Measurements from ENCODE around the gene CMTM8. TPM values are rescaled to one million over a fixed set of nuclear protein-coding genes. Genes with fewer than 3 reads are reported as not detected.
"Not testable (repeated sequence)": the region's sequence is repeated elsewhere in the genome, so short reads cannot be mapped to it uniquely, and the experiment has no call there.

Gene CMTM8
- total and polyA plus RNA-seq, 2 of the 8 experiments (the other 6 are each of a cell fraction or from before 2014, with no cell fraction given): 10.5 to 22.4 TPM

- TF ChIP-seq KDM4A (IDR thresholded peaks at IDR 0.05; ENCODE audit: low read depth, low read length, severe bottlenecking) (no peak), POLR2AphosphoS5 (IDR thresholded peaks at IDR 0.05; ENCODE audit: low read depth, low read length) (no peak)
Observed at GRCh38 chr3:32226875-32227500, 11.5 kb upstream of the CMTM8 start (continued).

DNA sequence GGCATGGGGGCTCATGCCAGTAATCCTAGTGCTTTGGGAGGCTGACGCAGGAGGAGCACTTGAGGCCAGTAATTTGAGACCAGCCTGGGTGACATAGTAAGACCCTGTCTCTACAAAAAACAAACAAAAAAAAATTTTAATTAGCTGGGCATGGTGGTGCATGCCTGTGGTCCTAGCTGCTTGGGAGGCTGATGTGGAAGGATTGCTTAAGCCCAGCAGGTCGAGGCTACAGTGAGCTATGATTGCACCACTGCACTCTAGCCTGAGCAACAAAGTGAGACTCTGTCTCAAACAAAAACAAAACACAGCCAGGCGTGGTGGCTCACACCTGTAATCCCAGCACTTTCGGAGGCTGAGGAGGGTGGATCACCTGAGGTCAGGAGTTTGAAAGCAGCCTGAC lies 9.7 kb upstream of the CMTM8 start:
- H2BK120ac ChIP-seq (replicated peaks; ENCODE audit: low read depth, low read length); H3K27me3 ChIP-seq (replicated peaks in 1 of 4; ENCODE audit: control insufficient read depth in 3 of 4, extremely low read depth in 1 of 4, insufficient read depth in 3 of 4, low read length in 3 of 4); H3K9me3 ChIP-seq (ENCODE audit: insufficient read depth in 2 of 2, low read depth in 1 of 2, low read length in 1 of 2); H4K5ac ChIP-seq (ENCODE audit: insufficient read length, low read depth, low read length); H3K4ac ChIP-seq (replicated peaks; ENCODE audit: insufficient read length, low read depth, low read length); H4K20me1 ChIP-seq (replicated peaks in 1 of 2; ENCODE audit: control insufficient read depth in 1 of 2, insufficient read depth in 2 of 2, low read length in 2 of 2); H3K79me1 ChIP-seq (ENCODE audit: low read depth, low read length); H4K91ac ChIP-seq (replicated peaks; ENCODE audit: insufficient read length, low read length); H2BK20ac ChIP-seq (ENCODE audit: low read length); POLR2A ChIA-PET (ENCODE audit: partially characterized antibody); DNase-seq (ENCODE audit: low read depth in 1 of 2, low spot score in 2 of 2); H3K36me3 ChIP-seq (ENCODE audit: control insufficient read depth in 2 of 4, insufficient read depth in 4 of 4, low read length in 3 of 4); H2BK12ac ChIP-seq (ENCODE audit: low read depth, low read length); H2BK15ac ChIP-seq (ENCODE audit: low read length); H3K56ac ChIP-seq (replicated peaks; ENCODE audit: insufficient read length, low read depth, low read length); H3K4me1 ChIP-seq (replicated peaks in 1 of 4; ENCODE audit: control insufficient read depth in 3 of 4, insufficient read depth in 4 of 4, low read length in 3 of 4); H2BK5ac ChIP-seq (ENCODE audit: low read depth, low read length); H3K27ac ChIP-seq (ENCODE audit: low read depth, low read length); H3K79me2 ChIP-seq (ENCODE audit: control insufficient read depth in 1 of 2, insufficient read depth in 2 of 2, low read length in 2 of 2); H3K23me2 ChIP-seq (ENCODE audit: low read depth, low read length); H3K18ac ChIP-seq (ENCODE audit: extremely low read depth, low read length); H3K14ac ChIP-seq (ENCODE audit: insufficient read length); H4K8ac ChIP-seq (ENCODE audit: extremely low read depth, insufficient read depth, low read length); H3K9ac ChIP-seq (replicated peaks in 1 of 4; ENCODE audit: extremely low read depth in 1 of 4, low read depth in 3 of 4, low read length in 3 of 4); H3K23ac ChIP-seq (ENCODE audit: insufficient read length); H3K4me2 ChIP-seq (ENCODE audit: insufficient read depth in 1 of 2, low read depth in 2 of 2, low read length in 2 of 2); H2AK5ac ChIP-seq (ENCODE audit: low read depth, low read length); H2AFZ ChIP-seq (ENCODE audit: low read length); FAIRE-seq; H3K4me3 ChIP-seq (ENCODE audit: extremely low read depth in 1 of 4, insufficient read depth in 2 of 4, low read depth in 3 of 4, low read length in 4 of 4): not testable (repeated sequence)
- CTCF ChIA-PET (ENCODE audit: partially characterized antibody): interaction anchor here (0.9 to 1.6 kb wide), 3 partner anchors 13 to 107 kb away, joined by 3 to 4 read pairs (median 3); no protein-coding TSS in a partner anchor
- WGBS, 2 experiments (ENCODE audit: extremely low coverage in 1 of 2, insufficient coverage in 1 of 2, insufficient read length in 1 of 2, insufficient replicate concordance in 2 of 2, low coverage in 1 of 2, low lambda C conversion rate in 2 of 2, missing lambda C conversion rate in 1 of 2): 87% methylated on average over 4 of the region's 4 CpGs; no CpG with 5 or more reads in 1 of the 2 experiments
